IPS-18a (cell line): ENCODE measurements around the gene CD6.

Source experiments
- H3K27ac ChIP-seq: one replicate; pipeline ENCODE4 v1.5.1; 2013; ENCODE audit warnings: low read length
- H3K27me3 ChIP-seq: one replicate; pipeline ENCODE4 v1.6.1; 2013; ENCODE audit warnings: mild to moderate bottlenecking, low read length; ENCODE audit not compliant: control insufficient read depth, insufficient read depth
- H3K36me3 ChIP-seq: one replicate; pipeline ENCODE4 v1.6.1; 2013; ENCODE audit warnings: low read depth, low read length; ENCODE audit not compliant: control insufficient read depth
- H3K4me1 ChIP-seq: one replicate; pipeline ENCODE4 v1.6.1; 2013; ENCODE audit warnings: low read depth, low read length; ENCODE audit not compliant: control insufficient read depth
- H3K4me3 ChIP-seq: one replicate; pipeline ENCODE4 v1.5.1; 2013; ENCODE audit warnings: low read length
- H3K9ac ChIP-seq: one replicate; pipeline ENCODE4 v1.6.1; 2013; ENCODE audit warnings: mild to moderate bottlenecking, low read length, moderate library complexity
- H3K9me3 ChIP-seq: one replicate; pipeline ENCODE4 v1.6.1; 2013; ENCODE audit warnings: low read depth, low read length; ENCODE audit not compliant: control insufficient read depth

The CD6 gene

GRCh38 chr11:60989093-60989650 lies 17.7 kb downstream of the CD6 start:
- Histone ChIP-seq H3K9ac (no peak overlapping the region), H3K4me3 (no peak overlapping the region), H3K27ac (no peak overlapping the region), H3K27me3 (no peaks in the 10 kb centered on the region), H3K36me3 (no peaks in the 10 kb centered on the region), H3K9me3 (no peaks in the 10 kb centered on the region), H3K4me1 (no peaks in the 10 kb centered on the region)

- Histone ChIP-seq H3K36me3 (no peaks in the 10 kb centered on the region), H3K4me3 (no peak overlapping the region), H3K4me1 (no peaks in the 10 kb centered on the region), H3K9ac (no peak overlapping the region), H3K27me3 (no peaks in the 10 kb centered on the region), H3K27ac (no peak overlapping the region), H3K9me3 (no peaks in the 10 kb centered on the region)
Observed at GRCh38 chr11:60991457-60991856, 20.0 kb downstream of the CD6 start.

- Histone ChIP-seq H3K27me3 (no peaks in the 10 kb centered on the region), H3K36me3 (no peaks in the 10 kb centered on the region), H3K9me3 (no peaks in the 10 kb centered on the region), H3K9ac (no peak overlapping the region), H3K27ac (no peak overlapping the region), H3K4me3 (no peak overlapping the region), H3K4me1 (no peaks in the 10 kb centered on the region)
Observed at GRCh38 chr11:60992842-60993409, 21.4 kb downstream of the CD6 start.

GRCh38 chr11:60993615-60994014 lies 22.1 kb downstream of the CD6 start:
- Histone ChIP-seq H3K27me3 (no peaks in the 10 kb centered on the region), H3K9me3 (no peaks in the 10 kb centered on the region), H3K36me3 (no peaks in the 10 kb centered on the region), H3K4me3 (no peak overlapping the region), H3K27ac (no peak overlapping the region), H3K9ac (no peak overlapping the region), H3K4me1 (no peaks in the 10 kb centered on the region)

GRCh38 chr11:60994541-60995080 lies 23.1 kb downstream of the CD6 start:
- no peaks in the 10 kb centered on the region for H3K9me3 ChIP-seq
- H3K4me3 ChIP-seq, result no peak overlapping the region
- H3K9ac ChIP-seq, result no peak overlapping the region
- no peaks in the 10 kb centered on the region for H3K27me3 ChIP-seq
- H3K27ac ChIP-seq, result no peak overlapping the region
- no peaks in the 10 kb centered on the region for H3K36me3 ChIP-seq
- H3K4me1 ChIP-seq, result no peaks in the 10 kb centered on the region

GRCh38 chr11:60995798-60996197 lies 24.3 kb downstream of the CD6 start:
- Histone ChIP-seq H3K9ac (no peak overlapping the region), H3K36me3 (no peaks in the 10 kb centered on the region), H3K4me1 (no peaks in the 10 kb centered on the region), H3K9me3 (no peaks in the 10 kb centered on the region), H3K27ac (no peak overlapping the region), H3K27me3 (peaks cover 3% of the 10 kb centered on the region), H3K4me3 (no peak overlapping the region)

- H3K27me3 ChIP-seq, result peaks cover 3% of the 10 kb centered on the region
- H3K9me3 ChIP-seq, result no peaks in the 10 kb centered on the region
- H3K27ac ChIP-seq, result no peak overlapping the region
- no peak overlapping the region for H3K9ac ChIP-seq
- H3K4me1 ChIP-seq, result no peaks in the 10 kb centered on the region
- H3K36me3 ChIP-seq, result no peaks in the 10 kb centered on the region
- no peak overlapping the region for H3K4me3 ChIP-seq
Observed at GRCh38 chr11:60996381-60997138, 25.1 kb downstream of the CD6 start.

- Histone ChIP-seq H3K4me1 (no peaks in the 10 kb centered on the region), H3K4me3 (no peak overlapping the region), H3K27ac (no peak overlapping the region), H3K27me3 (peaks cover 17% of the 10 kb centered on the region), H3K9ac (no peak overlapping the region), H3K36me3 (no peaks in the 10 kb centered on the region), H3K9me3 (no peaks in the 10 kb centered on the region)
Observed at GRCh38 chr11:61000426-61000825, 28.9 kb downstream of the CD6 start.

GRCh38 chr11:61001931-61002330 lies 30.5 kb downstream of the CD6 start:
- H3K4me1 ChIP-seq, result no peaks in the 10 kb centered on the region
- H3K9ac ChIP-seq, result no peak overlapping the region
- no peaks in the 10 kb centered on the region for H3K36me3 ChIP-seq
- H3K9me3 ChIP-seq, result no peaks in the 10 kb centered on the region
- H3K27ac ChIP-seq, result no peak overlapping the region
- no peak overlapping the region for H3K4me3 ChIP-seq
- H3K27me3 ChIP-seq, result peaks cover 32% of the 10 kb centered on the region

- Histone ChIP-seq H3K4me1 (no peaks in the 10 kb centered on the region), H3K4me3 (no peak overlapping the region), H3K9me3 (no peaks in the 10 kb centered on the region), H3K9ac (no peak overlapping the region), H3K27me3 (peaks cover 39% of the 10 kb centered on the region), H3K36me3 (no peaks in the 10 kb centered on the region), H3K27ac (no peak overlapping the region)
Observed at GRCh38 chr11:61002598-61002997, 31.1 kb downstream of the CD6 start.

GRCh38 chr11:61004180-61004611 lies 32.7 kb downstream of the CD6 start:
- Histone ChIP-seq H3K36me3 (no peaks in the 10 kb centered on the region), H3K9me3 (no peaks in the 10 kb centered on the region), H3K27ac (no peak overlapping the region), H3K4me3 (no peak overlapping the region), H3K27me3 (peaks cover 55% of the 10 kb centered on the region), H3K9ac (no peak overlapping the region), H3K4me1 (no peaks in the 10 kb centered on the region)
